HUES6 (cell line): ENCODE measurements around the gene LHX5.

Experiments used
- H3K27ac ChIP-seq: 2 replicates; pipeline ENCODE4 v1.7.0; 2013; ENCODE audit warnings: low read depth, mild to moderate bottlenecking, low read length, inconsistent platforms
- H3K27me3 ChIP-seq: 2 replicates; pipeline ENCODE4 v1.6.1; 2013; ENCODE audit warnings: low read length; ENCODE audit not compliant: control insufficient read depth, insufficient read depth
- H3K36me3 ChIP-seq: 2 replicates; pipeline ENCODE4 v1.6.1; 2013; ENCODE audit warnings: low read length; ENCODE audit not compliant: control insufficient read depth, insufficient read depth
- H3K4me1 ChIP-seq: 2 replicates; pipeline ENCODE4 v1.6.1; 2013; ENCODE audit warnings: low read length; ENCODE audit not compliant: control insufficient read depth, insufficient read depth
- H3K4me3 ChIP-seq: 2 replicates; pipeline ENCODE4 v1.5.1; 2013; ENCODE audit warnings: low read depth, low read length
- H3K9ac ChIP-seq: one replicate; pipeline ENCODE4 v1.6.1; 2013; ENCODE audit warnings: mild to moderate bottlenecking, low read length
- H3K9me3 ChIP-seq: 2 replicates; pipeline ENCODE4 v1.6.1; 2013; ENCODE audit warnings: low read depth, low read length; ENCODE audit not compliant: control insufficient read depth, insufficient read depth

The LHX5 gene

DNA sequence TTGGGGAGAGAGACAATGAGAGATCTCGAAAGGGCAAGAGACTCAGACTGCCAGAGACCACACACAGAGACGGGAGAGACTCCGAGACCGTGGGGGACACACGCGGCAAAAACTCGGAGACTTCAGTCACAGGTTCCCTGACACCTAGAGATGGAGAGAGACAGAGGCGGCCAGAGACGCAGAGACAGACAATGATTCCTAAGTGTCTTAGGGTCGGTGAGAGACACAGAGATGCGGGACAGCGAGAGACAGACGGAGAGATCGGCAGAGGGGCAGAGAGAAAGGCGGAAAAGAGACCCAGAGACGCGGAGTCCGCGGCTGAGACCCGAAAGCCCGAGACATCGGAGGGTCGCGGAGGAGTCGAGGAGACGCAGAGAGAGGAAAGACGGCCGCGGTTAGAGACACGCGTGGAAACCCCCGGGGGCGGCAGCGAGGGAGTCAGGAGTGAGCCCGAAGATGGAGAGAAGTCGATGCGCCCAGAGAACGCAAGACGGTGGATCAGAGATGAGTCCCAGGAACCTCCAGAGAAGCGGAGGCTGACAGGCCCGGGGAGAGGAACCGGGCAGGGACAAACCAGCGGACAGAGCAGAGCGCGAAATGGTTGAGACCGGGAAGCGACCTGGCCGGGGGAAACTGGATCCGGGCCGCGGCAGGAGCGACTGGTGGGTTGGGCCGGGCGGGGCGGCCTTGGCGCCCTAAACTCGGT lies 7.8 kb downstream of the LHX5 start:
- H3K9ac ChIP-seq, result no peak overlapping the region
- no peaks in the 10 kb centered on the region for H3K36me3 ChIP-seq
- no peaks in the 10 kb centered on the region for H3K9me3 ChIP-seq
- no peak overlapping the region for H3K27ac ChIP-seq
- H3K27me3 ChIP-seq, result peaks cover 99% of the 10 kb centered on the region
- peak overlapping the region; percentile 37 for H3K4me3 ChIP-seq
- peaks cover 49% of the 10 kb centered on the region for H3K4me1 ChIP-seq

DNA sequence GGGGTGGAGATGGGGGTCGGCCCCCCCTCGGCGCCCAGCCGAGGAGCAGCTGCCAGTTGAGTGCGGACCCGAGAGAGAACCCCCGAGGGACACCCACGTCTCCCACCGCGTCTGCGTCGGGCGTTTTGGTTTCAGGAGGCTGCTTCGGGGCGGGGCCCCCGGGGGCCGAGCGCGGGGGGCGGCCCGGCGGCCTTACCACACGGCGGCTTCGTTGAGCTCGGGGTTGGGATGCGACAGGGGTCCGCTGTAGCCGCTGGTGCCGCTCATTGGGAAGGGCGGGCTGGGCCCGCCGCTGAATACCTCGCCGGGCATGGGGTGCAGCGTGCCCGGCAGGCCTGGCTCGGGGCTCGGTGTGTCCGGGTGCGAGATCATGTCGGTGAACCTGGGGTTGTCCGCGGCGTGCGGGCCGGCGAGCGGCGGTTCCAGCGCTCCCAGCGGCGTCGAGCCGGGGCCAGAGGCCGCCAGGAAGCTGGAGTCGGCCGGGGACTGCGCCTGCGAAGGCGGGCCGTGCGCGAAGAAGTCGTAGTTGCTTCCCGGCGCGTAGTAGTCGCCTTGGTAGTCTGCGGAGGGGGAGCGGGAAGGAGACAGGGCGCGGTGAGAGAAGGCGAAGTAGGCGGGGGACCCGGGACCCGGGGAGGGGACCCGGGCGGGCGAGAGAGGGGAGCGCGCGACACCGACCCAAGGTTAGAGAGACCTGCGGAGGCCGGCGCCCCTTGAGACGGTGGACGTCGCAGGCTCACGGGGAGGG lies 8.5 kb downstream of the LHX5 start:
- Histone ChIP-seq H3K4me1 (peaks cover 42% of the 10 kb centered on the region), H3K27ac (no peak overlapping the region), H3K9ac (no peak overlapping the region), H3K36me3 (no peaks in the 10 kb centered on the region), H3K9me3 (no peaks in the 10 kb centered on the region), H3K27me3 (peaks cover 99% of the 10 kb centered on the region), H3K4me3 (peak overlapping the region; percentile 37)

- peaks cover 99% of the 10 kb centered on the region for H3K27me3 ChIP-seq
- peak overlapping the region; percentile 41 for H3K4me3 ChIP-seq
- no peak overlapping the region for H3K9ac ChIP-seq
- no peak overlapping the region for H3K27ac ChIP-seq
- no peaks in the 10 kb centered on the region for H3K9me3 ChIP-seq
- H3K36me3 ChIP-seq, result no peaks in the 10 kb centered on the region
- H3K4me1 ChIP-seq, result peaks cover 35% of the 10 kb centered on the region
Measured at GRCh38 chr12:113462117-113462774, 9.4 kb downstream of the LHX5 start.

DNA sequence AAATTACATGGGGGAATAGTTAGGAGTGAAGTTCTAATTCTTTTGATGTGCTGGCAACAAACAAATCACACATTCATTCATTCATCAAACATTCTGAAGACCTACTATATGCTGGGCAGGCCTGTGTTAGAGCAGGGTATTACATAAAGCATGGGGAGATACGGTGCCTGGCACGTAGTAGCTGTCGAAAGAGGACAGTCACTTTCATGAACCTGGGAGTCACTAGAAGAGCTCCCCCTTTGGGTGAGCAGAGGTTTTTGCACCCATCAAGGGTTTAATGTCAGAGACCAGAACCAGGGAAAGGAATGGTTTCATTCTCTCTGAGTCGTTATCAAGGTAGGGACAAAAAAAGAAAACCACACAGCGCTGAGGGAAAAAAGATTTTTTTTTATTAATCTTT lies 10.0 kb downstream of the LHX5 start:
- H3K4me1 ChIP-seq, result peaks cover 35% of the 10 kb centered on the region
- no peaks in the 10 kb centered on the region for H3K36me3 ChIP-seq
- H3K27ac ChIP-seq, result no peak overlapping the region
- H3K4me3 ChIP-seq, result no peak overlapping the region
- no peak overlapping the region for H3K9ac ChIP-seq
- peaks cover 97% of the 10 kb centered on the region for H3K27me3 ChIP-seq
- no peaks in the 10 kb centered on the region for H3K9me3 ChIP-seq

DNA sequence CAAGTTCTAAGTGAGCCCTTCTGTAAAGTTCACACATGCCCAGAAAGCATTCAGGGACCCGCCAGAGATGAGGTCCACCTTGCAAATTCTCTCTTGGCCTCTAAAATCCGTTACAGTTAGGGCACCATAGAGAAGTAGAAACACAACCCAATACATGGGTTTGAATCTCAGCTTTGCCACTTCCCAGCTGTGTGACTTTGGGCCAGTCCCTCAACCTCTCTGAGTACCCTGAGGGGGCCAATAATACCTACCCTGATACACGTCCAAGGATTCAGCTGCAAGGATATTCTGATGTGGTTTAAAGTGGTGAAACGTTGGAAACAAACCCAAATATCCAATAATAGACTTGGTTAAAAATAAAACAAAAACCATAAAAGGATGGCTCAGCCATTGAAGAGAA lies 11.7 kb downstream of the LHX5 start:
- Histone ChIP-seq H3K4me3 (no peak overlapping the region), H3K9me3 (no peaks in the 10 kb centered on the region), H3K4me1 (peaks cover 27% of the 10 kb centered on the region), H3K27me3 (peaks cover 83% of the 10 kb centered on the region), H3K36me3 (no peaks in the 10 kb centered on the region), H3K27ac (no peak overlapping the region), H3K9ac (no peak overlapping the region)

DNA sequence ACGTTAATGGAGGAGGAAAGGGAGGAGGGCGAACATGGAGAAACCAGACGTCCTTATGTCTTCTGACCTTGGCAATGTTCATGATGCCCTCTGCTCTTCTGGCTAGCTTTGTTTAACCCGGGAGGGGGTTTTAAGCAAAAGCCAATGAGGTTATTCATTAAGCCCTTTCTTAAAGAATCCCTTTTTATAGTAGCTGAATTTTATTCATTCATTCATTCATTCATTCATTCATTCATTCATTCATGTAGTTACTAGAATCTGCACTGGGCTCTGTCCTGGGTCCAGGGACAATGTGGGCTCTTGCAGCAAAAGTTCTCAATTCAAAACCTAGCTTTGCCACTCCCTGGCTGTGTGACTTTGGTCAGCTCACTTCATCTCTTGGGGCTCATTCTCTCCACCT lies 14.0 kb downstream of the LHX5 start:
- Histone ChIP-seq H3K4me1 (peaks cover 12% of the 10 kb centered on the region; the same call in 1 of the 2 replicates), H3K9me3 (no peaks in the 10 kb centered on the region), H3K36me3 (no peaks in the 10 kb centered on the region), H3K27ac (no peak overlapping the region), H3K27me3 (peaks cover 60% of the 10 kb centered on the region), H3K4me3 (no peak overlapping the region), H3K9ac (no peak overlapping the region)

DNA sequence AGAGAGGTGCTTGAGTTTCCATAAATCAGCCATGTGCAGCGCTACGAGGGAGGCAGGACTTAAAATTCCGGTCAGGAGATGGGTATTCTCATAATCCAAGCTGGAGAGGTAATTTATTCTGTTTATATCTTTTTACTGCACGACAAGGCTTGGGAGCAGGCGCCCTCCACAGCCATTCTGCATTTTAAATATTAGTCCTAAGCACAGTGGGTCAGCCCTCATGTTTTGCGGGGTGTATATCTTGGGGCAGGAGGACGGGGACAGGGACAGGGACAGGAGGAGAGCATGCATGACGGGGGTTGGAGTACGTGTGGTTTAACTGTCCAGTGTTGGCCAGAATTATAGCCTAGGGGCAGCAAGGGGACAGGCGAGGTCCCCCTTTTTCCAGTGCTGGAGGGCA lies 14.5 kb downstream of the LHX5 start:
- Histone ChIP-seq H3K9me3 (no peaks in the 10 kb centered on the region), H3K4me3 (no peak overlapping the region), H3K27ac (no peak overlapping the region), H3K27me3 (peaks cover 55% of the 10 kb centered on the region), H3K36me3 (no peaks in the 10 kb centered on the region), H3K4me1 (peaks cover 11% of the 10 kb centered on the region; the same call in 1 of the 2 replicates), H3K9ac (no peak overlapping the region)

- Histone ChIP-seq H3K4me3 (no peak overlapping the region), H3K27ac (no peak overlapping the region), H3K27me3 (peaks cover 50% of the 10 kb centered on the region)
Measured at GRCh38 chr12:113456761-113457160, 14.9 kb downstream of the LHX5 start.

GRCh38 chr12:113456199-113456598 lies 15.5 kb downstream of the LHX5 start:
- peaks cover 10% of the 10 kb centered on the region; the same call in 1 of the 2 replicates for H3K4me1 ChIP-seq
- H3K9me3 ChIP-seq, result no peaks in the 10 kb centered on the region

More at GRCh38 chr12:113456761-113457160, 14.9 kb downstream of the LHX5 start:
- no peak overlapping the region for H3K9ac ChIP-seq
- no peaks in the 10 kb centered on the region for H3K9me3 ChIP-seq
- no peaks in the 10 kb centered on the region for H3K36me3 ChIP-seq
- peaks cover 10% of the 10 kb centered on the region; the same call in 1 of the 2 replicates for H3K4me1 ChIP-seq

DNA sequence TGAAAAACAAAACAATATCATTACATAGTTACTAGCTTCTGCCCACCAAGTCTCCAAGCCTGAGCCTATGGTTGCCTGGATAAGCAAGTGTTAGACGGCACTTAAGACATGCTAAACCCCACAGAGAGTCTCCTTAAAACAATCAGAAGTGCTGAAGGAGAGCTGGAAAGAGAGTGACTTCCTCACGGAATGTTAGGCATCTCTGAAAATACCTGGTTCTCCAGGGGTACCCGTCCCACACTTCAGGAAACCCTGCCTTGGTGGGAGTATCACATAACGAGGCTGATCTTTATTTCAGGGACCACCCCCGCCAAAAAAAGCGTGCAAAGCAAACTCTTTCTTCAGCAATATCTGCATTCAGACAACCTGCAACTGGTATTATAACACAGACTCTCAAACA lies 18.3 kb downstream of the LHX5 start:
- Histone ChIP-seq H3K4me1 (peaks cover 10% of the 10 kb centered on the region; the same call in 1 of the 2 replicates), H3K36me3 (no peaks in the 10 kb centered on the region), H3K9me3 (no peaks in the 10 kb centered on the region), H3K9ac (no peak overlapping the region), H3K27me3 (peaks cover 17% of the 10 kb centered on the region), H3K27ac (no peak overlapping the region), H3K4me3 (no peak overlapping the region)

More at GRCh38 chr12:113456199-113456598, 15.5 kb downstream of the LHX5 start:
- H3K27ac ChIP-seq, result no peak overlapping the region
- peaks cover 45% of the 10 kb centered on the region for H3K27me3 ChIP-seq
- no peak overlapping the region for H3K9ac ChIP-seq
- no peak overlapping the region for H3K4me3 ChIP-seq
- H3K36me3 ChIP-seq, result no peaks in the 10 kb centered on the region

DNA sequence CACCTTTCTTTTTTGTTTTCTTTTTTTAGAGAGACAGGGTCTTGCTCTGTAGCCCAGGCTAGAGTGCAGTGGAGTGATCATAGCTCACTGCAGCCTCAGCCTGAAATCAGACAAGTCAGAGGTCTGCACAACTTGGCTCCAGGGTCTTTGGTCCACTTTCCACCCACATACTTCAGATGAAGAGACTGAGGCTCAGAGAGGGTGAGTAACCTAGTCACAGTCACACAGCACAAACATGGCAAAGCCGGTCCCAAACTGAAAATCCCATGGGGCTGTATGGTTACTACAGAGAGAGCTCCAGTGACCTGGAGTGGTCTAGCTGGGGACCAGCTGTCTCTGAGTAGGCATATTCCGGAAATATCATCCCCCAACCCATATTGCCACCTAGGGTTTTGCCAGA lies 19.2 kb downstream of the LHX5 start:
- Histone ChIP-seq H3K4me1 (peaks cover 10% of the 10 kb centered on the region; the same call in 1 of the 2 replicates), H3K27me3 (peaks cover 8% of the 10 kb centered on the region; the same call in 1 of the 2 replicates), H3K36me3 (no peaks in the 10 kb centered on the region), H3K9me3 (no peaks in the 10 kb centered on the region), H3K4me3 (no peak overlapping the region), H3K9ac (no peak overlapping the region), H3K27ac (no peak overlapping the region)
